Glutamatergic neuron (in vitro differentiated cells): Measurements from ENCODE around the gene WDFY1. TPM values are rescaled to one million over a fixed set of nuclear protein-coding genes. Genes with fewer than 3 reads are reported as not detected.

Experiments
- DNase-seq: peaks from one replicate; pipeline ENCODE4 v3.0.0; 2022
- H3K27ac Mint-ChIP-seq: one replicate; pipeline ENCODE4 v1.8.0; 2020; ENCODE audit warnings: mild to moderate bottlenecking, mixed read lengths, inconsistent platforms; ENCODE audit not compliant: unreplicated experiment
- H3K27me3 Mint-ChIP-seq: one replicate; pipeline ENCODE4 v1.8.0; 2020; ENCODE audit warnings: mild to moderate bottlenecking, moderate library complexity, mixed read lengths, inconsistent platforms; ENCODE audit not compliant: unreplicated experiment
- H3K36me3 Mint-ChIP-seq: one replicate; pipeline ENCODE4 v1.8.0; 2020; ENCODE audit warnings: mild to moderate bottlenecking, mixed read lengths, inconsistent platforms; ENCODE audit not compliant: unreplicated experiment
- H3K4me1 Mint-ChIP-seq: one replicate; pipeline ENCODE4 v1.8.0; 2020; ENCODE audit warnings: mild to moderate bottlenecking, low read depth, mixed read lengths, inconsistent platforms; ENCODE audit not compliant: unreplicated experiment
- H3K4me3 Mint-ChIP-seq: one replicate; pipeline ENCODE4 v1.8.0; 2020; ENCODE audit warnings: mild to moderate bottlenecking, mixed read lengths, inconsistent platforms; ENCODE audit not compliant: unreplicated experiment
- H3K9me3 Mint-ChIP-seq: one replicate; pipeline ENCODE4 v1.8.0; 2020; ENCODE audit warnings: mild to moderate bottlenecking, moderate library complexity, mixed read lengths, inconsistent platforms; ENCODE audit not compliant: unreplicated experiment
- total RNA-seq: library from RNA; stranded (reverse); fragmentation: NEBNext Ultra II Directional; extraction: Animal tissue kit (Norgen Biotek cat#: 25700); gene quantifications from one replicate; pipeline ENCODE4 v1.2.1, GENCODE V29; 2021; ENCODE audit not compliant: unreplicated experiment
- TF ChIP-seq, protein P1 (sequence below): fragments of 200-600 bp; sonication (generic); IDR thresholded peaks from one replicate; pipeline ENCODE4 v1.5.0; 2021; ENCODE audit not compliant: partially characterized antibody, unreplicated experiment

The WDFY1 gene
- total RNA-seq, 1 donor from 2014 or later, result 33.0 TPM

DNA sequence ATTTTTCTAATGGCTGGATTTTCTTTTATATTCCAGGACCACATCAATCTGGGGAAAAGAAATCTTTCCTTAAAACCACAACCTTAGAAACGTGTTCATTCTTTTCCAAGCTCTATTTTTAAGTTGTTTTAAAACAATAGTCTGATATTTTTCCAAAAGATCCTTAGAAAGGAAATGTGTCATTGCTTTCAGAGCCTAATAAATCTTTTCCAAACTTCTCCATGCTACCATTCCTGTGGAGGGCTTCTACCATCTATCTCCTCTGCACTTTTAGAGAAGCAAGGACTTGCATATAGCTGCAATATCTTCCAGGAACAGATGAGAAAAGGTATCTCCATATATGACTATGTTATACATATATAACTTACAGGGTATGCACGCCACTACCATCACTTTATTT is 21.2 kb downstream of the WDFY1 start:
- peaks cover 21% of the 10 kb centered on the region for H3K36me3 Mint-ChIP-seq
- no peaks in the 10 kb centered on the region for H3K27me3 Mint-ChIP-seq
- H3K4me3 Mint-ChIP-seq, result no peak overlapping the region
- TF ChIP-seq, protein P1, sequence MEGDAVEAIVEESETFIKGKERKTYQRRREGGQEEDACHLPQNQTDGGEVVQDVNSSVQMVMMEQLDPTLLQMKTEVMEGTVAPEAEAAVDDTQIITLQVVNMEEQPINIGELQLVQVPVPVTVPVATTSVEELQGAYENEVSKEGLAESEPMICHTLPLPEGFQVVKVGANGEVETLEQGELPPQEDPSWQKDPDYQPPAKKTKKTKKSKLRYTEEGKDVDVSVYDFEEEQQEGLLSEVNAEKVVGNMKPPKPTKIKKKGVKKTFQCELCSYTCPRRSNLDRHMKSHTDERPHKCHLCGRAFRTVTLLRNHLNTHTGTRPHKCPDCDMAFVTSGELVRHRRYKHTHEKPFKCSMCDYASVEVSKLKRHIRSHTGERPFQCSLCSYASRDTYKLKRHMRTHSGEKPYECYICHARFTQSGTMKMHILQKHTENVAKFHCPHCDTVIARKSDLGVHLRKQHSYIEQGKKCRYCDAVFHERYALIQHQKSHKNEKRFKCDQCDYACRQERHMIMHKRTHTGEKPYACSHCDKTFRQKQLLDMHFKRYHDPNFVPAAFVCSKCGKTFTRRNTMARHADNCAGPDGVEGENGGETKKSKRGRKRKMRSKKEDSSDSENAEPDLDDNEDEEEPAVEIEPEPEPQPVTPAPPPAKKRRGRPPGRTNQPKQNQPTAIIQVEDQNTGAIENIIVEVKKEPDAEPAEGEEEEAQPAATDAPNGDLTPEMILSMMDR, result no peak
- peaks cover 6% of the 10 kb centered on the region for H3K4me1 Mint-ChIP-seq
- no peak overlapping the region for H3K27ac Mint-ChIP-seq
- DNase-seq, result no peak
- H3K9me3 Mint-ChIP-seq, result peaks cover 4% of the 10 kb centered on the region

DNA sequence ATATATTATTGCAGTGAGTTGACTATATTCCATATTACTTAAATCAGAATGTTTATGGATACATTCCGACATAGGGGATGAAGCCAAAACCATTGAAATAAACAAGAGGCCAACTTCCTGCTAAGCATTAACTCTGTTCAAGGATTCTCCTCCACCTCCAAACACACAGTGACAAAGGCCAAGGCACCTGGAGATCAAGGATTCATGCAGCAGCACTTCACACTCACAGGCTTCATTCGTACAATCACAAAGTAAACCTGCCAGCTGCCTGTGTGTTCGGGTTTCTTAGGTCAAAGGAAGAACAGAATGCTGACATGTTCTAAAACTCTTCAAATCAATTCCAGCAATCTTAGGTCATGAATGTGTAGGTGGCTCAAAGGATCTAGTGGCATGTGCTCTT is 22.8 kb downstream of the WDFY1 start:
- TF ChIP-seq, protein P1, result no peak
- Mint-ChIP-seq H3K4me1 (peaks cover 3% of the 10 kb centered on the region), H3K36me3 (peaks cover 12% of the 10 kb centered on the region), H3K27me3 (no peaks in the 10 kb centered on the region), H3K9me3 (peaks cover 4% of the 10 kb centered on the region), H3K27ac (no peak overlapping the region), H3K4me3 (no peak overlapping the region)
- DNase-seq, result no peak

DNA sequence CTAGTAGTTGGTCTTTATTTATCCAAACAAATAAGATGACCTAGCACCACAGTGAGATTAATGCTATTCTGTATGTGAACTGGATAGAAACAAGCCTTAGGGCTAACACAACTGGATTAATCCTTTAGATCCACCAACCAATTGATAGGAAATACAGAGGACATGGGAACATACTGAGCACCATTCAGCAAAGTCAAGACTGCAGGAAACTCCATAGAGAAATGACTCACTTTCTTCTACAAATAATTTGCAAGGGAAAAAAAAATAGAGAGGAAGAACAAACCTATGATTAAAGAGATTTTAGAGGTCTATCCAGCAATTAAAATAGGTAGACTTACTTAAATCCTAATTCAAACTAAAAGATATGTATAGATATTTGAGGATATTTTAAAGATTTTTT is 23.9 kb downstream of the WDFY1 start:
- TF ChIP-seq, protein P1, result no peak
- Mint-ChIP-seq H3K4me1 (peaks cover 3% of the 10 kb centered on the region), H3K27ac (no peak overlapping the region), H3K27me3 (no peaks in the 10 kb centered on the region), H3K9me3 (peaks cover 4% of the 10 kb centered on the region), H3K36me3 (peaks cover 12% of the 10 kb centered on the region), H3K4me3 (no peak overlapping the region)
- DNase-seq, result no peak

DNA sequence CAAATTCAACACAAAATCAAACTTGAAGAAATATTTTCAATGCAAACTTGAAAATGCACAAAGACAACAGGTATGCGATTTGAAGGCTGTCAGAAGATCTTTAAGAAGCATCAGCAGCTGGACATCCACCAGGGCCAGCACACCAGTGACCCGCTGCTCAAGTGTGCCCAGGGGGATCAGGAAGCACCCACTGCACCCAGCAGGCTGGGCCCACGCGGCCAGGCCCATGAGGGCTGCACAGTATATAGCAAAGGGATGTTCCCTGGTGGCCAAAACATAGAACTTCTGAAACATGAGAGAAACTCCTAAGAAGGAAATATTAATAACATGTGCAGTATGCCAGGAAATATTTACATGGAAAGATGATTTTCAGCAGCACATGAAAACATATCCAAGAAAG is 25.0 kb downstream of the WDFY1 start:
- no peaks in the 10 kb centered on the region for H3K27me3 Mint-ChIP-seq
- TF ChIP-seq, protein P1, result peak; percentile 36
- DNase-seq, result no peak
- H3K4me1 Mint-ChIP-seq, result peaks cover 3% of the 10 kb centered on the region
- H3K9me3 Mint-ChIP-seq, result peaks cover 2% of the 10 kb centered on the region
- H3K4me3 Mint-ChIP-seq, result no peak overlapping the region
- H3K27ac Mint-ChIP-seq, result no peak overlapping the region
- peaks cover 6% of the 10 kb centered on the region for H3K36me3 Mint-ChIP-seq

DNA sequence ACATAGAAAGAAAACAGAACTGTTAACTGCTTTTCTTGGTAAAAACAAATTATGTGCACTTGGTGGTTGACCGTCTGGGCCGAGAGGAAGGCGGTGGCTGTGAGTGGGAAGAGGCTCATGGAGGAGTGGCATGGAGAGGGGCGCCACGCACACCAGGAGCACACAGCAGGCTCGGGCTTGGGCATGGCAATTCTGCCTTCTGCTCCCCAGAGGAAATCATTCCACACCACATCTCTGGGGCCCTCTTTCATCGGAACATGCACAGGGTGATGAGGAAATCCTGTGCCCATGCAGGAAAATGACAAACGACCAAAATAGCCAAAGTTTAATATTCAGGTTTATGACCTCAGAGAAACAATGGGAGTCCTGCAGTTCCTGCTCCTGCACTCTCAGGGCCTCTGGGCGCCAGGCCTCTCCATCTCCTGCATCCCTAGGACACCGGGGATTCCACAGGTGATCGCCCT is 26.4 kb downstream of the WDFY1 start:
- TF ChIP-seq, protein P1, result no peak
- Mint-ChIP-seq H3K27ac (no peak overlapping the region), H3K9me3 (peaks cover 2% of the 10 kb centered on the region), H3K4me1 (peaks cover 3% of the 10 kb centered on the region), H3K4me3 (no peak overlapping the region), H3K27me3 (no peaks in the 10 kb centered on the region), H3K36me3 (peaks cover 6% of the 10 kb centered on the region)
- no peak for DNase-seq
